OCI-LY7 (cell line): Measurements from ENCODE around the gene HMGA1. TPM values are rescaled to one million over a fixed set of nuclear protein-coding genes. Genes with fewer than 3 reads are reported as not detected.

ENCODE experiments used
- BruUV-seq: library from RNA; stranded (reverse); fragments of 400-500 nt; replicated peaks from 2 replicates; lab custom pipeline; 2021; lab: Mats Ljungman, UMichigan
- CTCF ChIA-PET: fragments of 300-600 bp; sonication (Branson Sonifier 250); formaldehyde crosslinking; loops from one replicate; lab custom pipeline; 2022; ENCODE audit warnings: antibody characterized with exemption; ENCODE audit not compliant: unreplicated experiment; lab: Charles Lee
- POLR2A ChIA-PET: fragments of 300-600 bp; sonication (Branson Sonifier 250); formaldehyde crosslinking; loops from one replicate; lab custom pipeline; 2022; ENCODE audit warnings: antibody characterized with exemption; lab: Charles Lee
- DNase-seq: peaks from one replicate; pipeline ENCODE4 v3.0.0-alpha.2; 2015; ENCODE audit warnings: low spot score
- H2AFZ ChIP-seq: fragments of 200-600 bp; sonication (generic), shearing (Covaris generic); 2 replicates; pipeline ENCODE4 v1.6.1; 2014; ENCODE audit warnings: mild to moderate bottlenecking, antibody characterized with exemption, low read length, moderate library complexity
- H3K27ac ChIP-seq: fragments of 200-600 bp; sonication (generic); 2 replicates; pipeline ENCODE4 v1.5.1; 2014; ENCODE audit warnings: mixed run types, low read depth, mild to moderate bottlenecking, moderate library complexity, low read length, inconsistent platforms; ENCODE audit not compliant: poor library complexity, severe bottlenecking
- H3K36me3 ChIP-seq: fragments of 200-600 bp; sonication (generic); 2 replicates; pipeline ENCODE4 v1.6.1; 2014; ENCODE audit warnings: mild to moderate bottlenecking, antibody characterized with exemption, low read length, moderate library complexity, mixed read lengths; ENCODE audit not compliant: insufficient read depth
- H3K4me1 ChIP-seq: fragments of 200-600 bp; sonication (generic); 2 replicates; pipeline ENCODE4 v1.5.1; 2014; ENCODE audit warnings: mild to moderate bottlenecking, low read length; ENCODE audit not compliant: insufficient read depth, poor library complexity, severe bottlenecking
- H3K4me2 ChIP-seq: fragments of 200-600 bp; sonication (generic); 2 replicates; pipeline ENCODE4 v1.6.1; 2014; ENCODE audit warnings: mild to moderate bottlenecking, low read length
- H3K4me3 ChIP-seq: fragments of 200-600 bp; sonication (generic); 2 replicates; pipeline ENCODE4 v1.5.1; 2014; ENCODE audit warnings: mild to moderate bottlenecking, low read depth, low read length; ENCODE audit not compliant: poor library complexity, severe bottlenecking
- H3K79me2 ChIP-seq: fragments of 200-600 bp; sonication (generic); 2 replicates; pipeline ENCODE4 v1.6.1; 2016; ENCODE audit warnings: low read depth, mild to moderate bottlenecking, low read length, moderate library complexity, mixed read lengths; ENCODE audit not compliant: insufficient read depth
- H3K9me2 ChIP-seq: fragments of 200-600 bp; sonication (generic); 2 replicates; pipeline ENCODE4 v1.6.1; 2016; ENCODE audit warnings: mild to moderate bottlenecking, low read length, mixed read lengths; ENCODE audit not compliant: insufficient read depth
- H3K9me3 ChIP-seq: fragments of 200-600 bp; sonication (generic); 2 replicates; pipeline ENCODE4 v1.6.1; 2014; ENCODE audit warnings: mild to moderate bottlenecking, mixed run types, low read length, mixed read lengths
- H4K20me1 ChIP-seq: fragments of 200-600 bp; sonication (generic); 2 replicates; pipeline ENCODE4 v1.6.1; 2014; ENCODE audit warnings: mild to moderate bottlenecking, antibody characterized with exemption, low read length, moderate library complexity, mixed read lengths; ENCODE audit not compliant: insufficient read depth
- EZH2phosphoT487 ChIP-seq: fragments of 200-600 bp; sonication (generic); IDR thresholded peaks from 2 replicates; pipeline ENCODE4 v1.6.1; 2018; ENCODE audit warnings: low read depth, borderline replicate concordance, mild to moderate bottlenecking, mixed run types, antibody characterized with exemption, low read length, moderate library complexity, mixed read lengths
- intact Hi-C: fragments of 100-400 bp; cut with micrococcal nuclease; formaldehyde crosslinking; loops from one replicate; pipeline ENCODE4 v1.10.0; 2022; ENCODE audit not compliant: unreplicated experiment
- total RNA-seq, 2 experiments: library from RNA; depleted of rRNA in 1 of 2; stranded (reverse); fragments of >200 nt in 1 of 2; shearing (Covaris generic) in 1 of 2; gene quantifications; 2 replicates each; pipeline ENCODE4 v1.2.3, GENCODE V29; 2014 to 2022
- TF ChIP-seq, protein P1 (sequence below): fragments of 200-600 bp; sonication (generic); conservative IDR thresholded peaks from 2 replicates; pipeline ENCODE4 v1.5.1; 2014; ENCODE audit warnings: mild to moderate bottlenecking, antibody characterized with exemption, low read length, moderate library complexity, mixed read lengths

Gene HMGA1
- total RNA-seq, 2 experiments from 2014 or later, result 435 to 764 TPM

DNA sequence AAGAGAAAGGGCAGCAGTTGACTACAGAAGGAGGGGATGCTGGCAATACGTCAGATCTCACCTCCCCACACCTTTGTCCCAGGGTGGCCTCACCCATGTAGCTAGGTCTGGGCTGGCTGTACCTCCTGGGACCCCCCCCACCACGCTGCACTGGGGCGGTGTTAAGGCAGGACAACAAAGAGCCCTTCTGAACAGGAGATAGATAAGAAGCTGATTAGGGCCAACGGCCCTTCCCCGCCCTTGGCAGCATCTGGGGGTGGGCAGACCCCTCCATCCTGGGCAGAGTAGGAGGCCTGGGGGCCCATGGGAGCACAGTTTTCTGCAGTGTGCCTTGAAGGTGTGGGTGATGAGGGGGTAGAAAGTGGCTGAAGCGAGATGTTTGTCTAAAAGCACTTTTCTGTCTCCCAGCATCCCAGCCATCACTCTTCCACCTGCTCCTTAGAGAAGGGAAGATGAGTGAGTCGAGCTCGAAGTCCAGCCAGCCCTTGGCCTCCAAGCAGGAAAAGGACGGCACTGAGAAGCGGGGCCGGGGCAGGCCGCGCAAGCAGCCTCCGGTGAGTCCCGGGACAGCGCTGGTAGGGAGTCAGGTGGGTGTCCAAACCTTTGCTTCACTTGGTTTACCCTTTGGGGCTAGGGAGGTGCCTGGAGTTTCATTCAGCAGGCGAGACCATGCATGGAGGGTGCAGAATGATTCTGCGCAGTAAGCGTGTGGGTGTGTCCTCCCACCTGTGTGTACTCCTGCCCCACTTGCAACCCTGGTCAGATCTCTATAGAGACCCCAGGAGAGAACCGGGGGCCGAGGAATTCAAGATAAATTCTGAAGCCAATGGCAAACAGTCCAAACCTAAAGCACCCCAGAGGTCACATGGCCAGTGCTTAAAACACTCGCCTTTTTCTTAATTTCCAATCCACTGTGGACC, 3.9 kb downstream of the HMGA1 start:
- DNase-seq, result no peak
- Histone ChIP-seq H4K20me1 (peaks cover 42% of the 10 kb centered on the region), H3K4me3 (peak overlapping the region; percentile 97), H3K79me2 (peaks cover 57% of the 10 kb centered on the region), H3K36me3 (peaks cover 78% of the 10 kb centered on the region), H3K9me3 (no peaks in the 10 kb centered on the region), H3K4me2 (peak overlapping the region; percentile 82), H3K4me1 (peaks cover 59% of the 10 kb centered on the region), H2AFZ (no peak overlapping the region), H3K27ac (peak overlapping the region; percentile 91), H3K9me2 (no peaks in the 10 kb centered on the region)
- intact Hi-C loops, result no loop called here
- TF ChIP-seq, protein P1, sequence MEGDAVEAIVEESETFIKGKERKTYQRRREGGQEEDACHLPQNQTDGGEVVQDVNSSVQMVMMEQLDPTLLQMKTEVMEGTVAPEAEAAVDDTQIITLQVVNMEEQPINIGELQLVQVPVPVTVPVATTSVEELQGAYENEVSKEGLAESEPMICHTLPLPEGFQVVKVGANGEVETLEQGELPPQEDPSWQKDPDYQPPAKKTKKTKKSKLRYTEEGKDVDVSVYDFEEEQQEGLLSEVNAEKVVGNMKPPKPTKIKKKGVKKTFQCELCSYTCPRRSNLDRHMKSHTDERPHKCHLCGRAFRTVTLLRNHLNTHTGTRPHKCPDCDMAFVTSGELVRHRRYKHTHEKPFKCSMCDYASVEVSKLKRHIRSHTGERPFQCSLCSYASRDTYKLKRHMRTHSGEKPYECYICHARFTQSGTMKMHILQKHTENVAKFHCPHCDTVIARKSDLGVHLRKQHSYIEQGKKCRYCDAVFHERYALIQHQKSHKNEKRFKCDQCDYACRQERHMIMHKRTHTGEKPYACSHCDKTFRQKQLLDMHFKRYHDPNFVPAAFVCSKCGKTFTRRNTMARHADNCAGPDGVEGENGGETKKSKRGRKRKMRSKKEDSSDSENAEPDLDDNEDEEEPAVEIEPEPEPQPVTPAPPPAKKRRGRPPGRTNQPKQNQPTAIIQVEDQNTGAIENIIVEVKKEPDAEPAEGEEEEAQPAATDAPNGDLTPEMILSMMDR, result no peak
- no peak for TF ChIP-seq EZH2phosphoT487
- POLR2A ChIA-PET, result no interaction called here
- no TSS peak for BruUV-seq
- CTCF ChIA-PET, result no interaction called here

DNA sequence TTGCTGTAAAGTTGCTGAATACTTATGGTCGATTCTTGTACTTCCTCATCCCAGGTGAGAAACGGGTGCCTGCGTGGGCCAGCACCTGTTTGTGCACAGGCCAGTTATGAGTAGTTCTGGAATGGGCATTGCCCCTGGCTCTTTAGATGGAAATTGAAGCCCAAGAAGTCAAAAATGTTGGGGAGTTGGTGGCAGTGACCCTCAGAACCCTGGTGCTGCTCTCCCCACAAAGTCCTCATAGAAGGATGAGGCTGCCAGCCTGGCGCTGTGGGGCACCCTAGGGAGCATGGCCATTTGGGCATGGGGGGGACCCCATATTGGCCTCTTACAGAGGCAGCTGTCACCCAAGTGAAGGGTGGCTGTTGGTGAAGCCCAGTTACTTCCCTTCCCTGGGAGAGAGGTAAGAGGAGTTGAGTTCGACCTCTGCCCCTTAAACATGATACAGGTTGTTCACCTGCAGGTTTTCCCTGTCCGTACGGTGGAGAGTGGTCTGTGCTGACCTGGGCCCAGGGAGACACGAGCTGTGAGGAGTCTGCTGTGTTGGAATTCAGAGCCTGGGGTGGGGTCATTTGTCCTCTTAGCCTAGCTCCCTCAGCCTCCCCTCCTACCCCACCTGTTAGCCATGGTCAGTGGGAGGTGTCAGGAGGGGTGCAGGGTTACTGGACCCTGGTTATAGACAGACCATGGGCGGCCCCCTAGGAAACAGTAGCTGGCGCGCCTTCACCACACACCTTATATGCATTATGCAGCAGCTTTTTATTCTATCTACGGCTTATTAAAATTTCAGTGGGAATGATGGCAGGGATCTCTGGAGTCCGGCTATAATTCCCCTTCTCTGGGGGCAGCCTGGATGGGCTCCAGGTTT, 4.9 kb downstream of the HMGA1 start:
- H3K79me2 ChIP-seq, result peaks cover 52% of the 10 kb centered on the region

More for the DNA sequence above, 4.9 kb downstream of the HMGA1 start:
- ChIA-PET POLR2A (interaction anchor here (0.6 kb wide), 1 partner anchor 77 kb away, joined by 4 read pairs; no protein-coding TSS in a partner anchor), CTCF (no interaction called here)
- no peak overlapping the region for H2AFZ ChIP-seq
- peaks cover 42% of the 10 kb centered on the region for H4K20me1 ChIP-seq
- no peak overlapping the region for H3K27ac ChIP-seq
- H3K4me2 ChIP-seq, result peak overlapping the region; percentile 82; the same call in 1 of the 2 replicates
- H3K36me3 ChIP-seq, result peaks cover 88% of the 10 kb centered on the region
- no peak for DNase-seq
- peaks cover 56% of the 10 kb centered on the region for H3K4me1 ChIP-seq
- no TSS peak for BruUV-seq
- H3K4me3 ChIP-seq, result no peak overlapping the region
- H3K9me3 ChIP-seq, result no peaks in the 10 kb centered on the region
- no peaks in the 10 kb centered on the region for H3K9me2 ChIP-seq
- TF ChIP-seq EZH2phosphoT487, result no peak
- TF ChIP-seq, protein P1, result no peak
- intact Hi-C loops, result no loop called here
